NCI-H2171 treated with DMSO at 0.1 percent for 48 hours (cell line): ENCODE results near the gene MGAT5.
"Not testable (repeated sequence)": the region's sequence is repeated elsewhere in the genome, so short reads cannot be mapped to it uniquely, and the experiment has no call there.

Source experiments
- DNase-seq: peaks from one replicate; lab custom pipeline; 2025; lab: John Stamatoyannopoulos, UW

The MGAT5 gene

DNA sequence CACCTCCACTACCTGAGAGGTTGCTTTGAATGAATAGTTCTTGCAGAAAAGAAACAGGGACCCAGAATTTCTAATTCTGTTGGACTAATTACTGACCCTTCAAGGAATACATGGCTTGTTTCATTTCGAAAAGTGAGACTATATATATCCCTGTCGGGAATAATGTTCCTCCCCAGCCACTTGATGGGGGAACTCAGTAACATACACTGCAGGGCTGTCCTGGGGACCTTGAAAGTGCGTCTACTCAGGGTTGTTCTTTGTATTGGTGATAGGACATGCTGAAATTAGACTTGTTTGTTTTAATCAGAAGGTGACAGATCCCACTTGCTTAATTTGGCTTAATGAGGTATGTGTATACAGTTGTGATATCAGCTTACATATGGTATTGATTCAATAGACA, 25.5 kb downstream of the MGAT5 start:
- DNase-seq, result peak; percentile 37

DNA sequence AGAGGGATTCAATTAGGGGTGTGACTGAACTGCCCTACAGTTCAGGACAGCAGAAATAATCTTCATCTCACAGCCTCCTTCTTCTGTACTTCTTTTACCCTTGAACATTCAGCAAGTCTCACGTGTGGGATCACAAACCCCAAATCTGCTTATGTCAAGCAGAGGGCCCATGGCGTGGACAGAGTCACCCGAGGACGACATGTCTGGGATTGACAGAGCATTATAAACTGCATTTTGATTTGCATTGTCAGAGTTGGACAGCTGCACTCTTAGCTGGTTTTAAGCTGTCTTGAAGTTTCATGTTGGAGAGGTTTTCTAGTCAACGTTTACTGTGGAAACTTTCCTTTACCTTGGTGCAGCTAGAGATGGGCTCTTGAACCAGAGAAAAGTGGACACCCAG, 26.4 kb downstream of the MGAT5 start:
- no peak for DNase-seq

DNA sequence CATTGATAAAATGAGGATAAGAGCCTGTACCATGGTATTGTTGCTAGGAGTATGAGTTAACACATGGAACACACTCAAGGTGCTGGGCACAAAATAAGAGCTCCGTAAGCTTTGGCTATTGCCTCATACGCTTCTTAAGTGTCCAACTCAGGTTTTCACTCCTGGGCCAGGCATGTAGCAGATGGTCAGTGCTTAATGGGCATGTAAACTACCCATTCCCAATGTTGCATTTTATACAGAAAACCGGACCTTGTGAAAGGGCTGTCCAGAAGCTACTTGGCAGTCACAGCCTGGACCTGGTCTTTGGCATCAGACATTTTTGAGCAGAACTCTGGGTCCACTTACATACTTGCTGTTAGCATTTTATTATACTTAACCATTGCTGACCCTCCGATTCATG, 26.9 kb downstream of the MGAT5 start:
- no peak for DNase-seq

DNA sequence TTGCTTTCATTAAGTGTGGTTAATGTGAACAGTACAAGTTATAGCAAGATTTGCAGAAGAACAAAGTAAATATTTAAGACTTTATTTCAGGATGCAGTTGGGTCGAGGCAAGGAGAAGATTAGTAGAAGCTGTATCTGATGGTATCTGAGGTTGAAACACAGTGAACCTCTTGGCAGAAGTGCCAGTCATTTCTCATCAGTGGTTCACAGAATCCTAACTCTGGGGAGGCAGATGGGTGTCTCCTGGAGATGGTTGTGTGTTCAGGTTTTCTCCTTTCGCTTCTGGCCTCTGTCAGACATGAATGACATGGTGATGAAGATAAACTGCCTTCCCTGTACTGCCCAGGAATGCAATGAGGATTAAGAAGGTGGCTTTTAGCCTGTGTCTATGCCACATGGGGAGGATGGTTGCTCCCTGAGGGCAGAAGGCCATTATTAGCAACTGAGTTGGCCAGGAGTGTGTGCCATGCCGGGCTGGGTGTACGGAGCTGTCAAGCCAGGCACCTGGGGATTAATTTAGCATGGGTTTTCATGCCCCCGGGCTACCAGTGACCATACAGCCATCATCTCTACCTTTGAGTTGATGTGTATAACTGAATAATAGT, 28.0 kb downstream of the MGAT5 start:
- DNase-seq, result no peak

DNA sequence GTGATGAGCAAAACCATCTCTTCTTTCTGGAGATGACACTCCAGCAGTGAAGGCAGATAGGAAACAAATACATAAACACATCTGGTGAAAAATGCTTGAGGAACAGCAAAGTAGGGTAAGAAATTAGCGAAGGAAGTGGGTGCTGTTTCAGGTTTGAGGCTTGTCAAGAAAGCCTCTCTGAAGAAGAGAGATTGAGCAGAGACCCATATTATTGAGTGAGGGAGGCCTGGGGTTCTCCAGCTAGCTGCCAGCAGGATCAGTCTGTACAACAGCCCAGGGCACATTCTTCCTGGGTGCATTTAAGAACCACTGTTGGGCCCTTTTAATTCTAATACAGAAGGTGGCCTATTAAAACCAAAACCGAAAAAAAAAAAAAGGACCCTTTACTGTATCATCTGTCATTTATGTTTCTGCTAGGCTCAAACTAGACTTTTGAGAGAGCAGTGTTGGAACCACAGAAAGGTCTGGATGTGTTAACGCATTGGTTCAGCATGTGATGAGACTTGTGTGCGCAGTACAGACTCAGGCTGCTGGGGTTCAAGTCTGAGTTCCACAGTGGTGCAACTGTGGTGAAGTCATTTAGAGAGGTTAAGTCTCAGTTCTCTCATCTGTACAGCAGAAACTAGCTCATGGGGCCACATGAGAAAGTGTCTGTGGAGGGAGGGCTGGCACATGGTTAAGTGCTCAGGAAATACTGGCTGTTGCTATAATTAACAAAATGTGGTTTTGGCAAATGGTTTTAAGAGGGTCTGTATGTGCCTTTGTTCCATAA, 28.9 kb downstream of the MGAT5 start:
- no peak for DNase-seq

DNA sequence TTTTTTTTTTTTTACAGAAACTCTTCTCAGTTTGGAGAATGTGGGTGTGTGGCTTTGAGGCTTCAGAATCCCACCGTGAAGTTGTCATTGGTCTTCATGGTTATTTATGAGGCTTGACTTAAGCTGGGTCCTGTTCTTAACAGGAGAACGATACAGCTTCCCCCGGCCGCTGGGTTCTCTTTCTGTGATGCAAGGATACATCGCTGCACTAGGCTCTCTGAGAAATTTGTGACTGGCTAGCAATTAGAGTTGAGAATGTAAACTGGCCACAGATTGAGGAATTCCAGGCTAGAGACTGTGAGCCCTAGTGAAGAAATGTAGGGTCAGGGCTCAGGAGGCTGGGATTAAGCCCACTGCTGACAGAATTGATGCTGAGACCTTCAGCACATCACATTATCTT, 29.8 kb downstream of the MGAT5 start:
- DNase-seq, result no peak

DNA sequence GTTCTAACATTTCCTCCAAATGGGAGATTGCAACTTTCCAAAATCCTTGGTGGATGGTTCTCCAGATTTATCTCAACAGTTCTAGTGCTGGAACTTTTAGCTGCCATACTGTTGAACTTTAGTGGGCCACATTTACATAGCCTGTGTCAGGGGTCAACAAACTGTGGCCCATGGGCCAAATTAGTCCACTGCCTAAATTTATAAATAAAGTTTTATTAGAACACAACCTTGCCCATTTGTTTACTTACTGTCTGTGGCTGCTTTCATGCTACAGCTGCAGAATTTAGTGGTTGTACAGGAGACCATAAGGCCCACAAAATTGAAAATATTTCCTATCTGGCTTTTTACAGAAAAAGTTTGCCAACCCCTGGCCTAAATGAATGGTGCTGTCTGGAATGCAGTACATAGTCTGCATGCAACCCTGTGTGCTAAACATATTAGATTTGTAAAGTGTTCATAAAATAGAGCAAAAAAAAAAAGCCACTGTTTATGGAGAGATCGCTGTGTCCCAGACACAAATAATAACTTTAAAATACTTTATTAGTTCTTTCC, 30.3 kb downstream of the MGAT5 start:
- no peak for DNase-seq

DNA sequence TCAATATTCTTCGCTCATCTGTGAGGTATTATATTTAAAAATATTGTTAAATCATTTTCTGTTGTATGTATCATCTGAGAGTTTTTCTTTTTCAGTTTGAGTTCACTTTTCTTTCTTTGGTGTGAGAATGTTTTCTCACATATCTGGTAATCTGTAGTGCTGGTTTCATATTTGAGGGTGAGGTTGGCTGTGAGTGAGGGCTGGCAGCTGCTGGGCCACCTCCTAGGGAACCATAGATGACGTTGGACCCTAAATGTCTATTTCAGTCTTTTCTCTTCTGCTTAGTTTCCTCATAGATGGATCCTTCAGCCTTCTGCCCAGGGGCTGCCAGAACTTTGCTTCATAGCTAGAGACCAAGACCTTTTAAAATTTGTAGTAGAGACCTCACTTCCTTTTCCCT, 33.5 kb downstream of the MGAT5 start:
- DNase-seq, result no peak

DNA sequence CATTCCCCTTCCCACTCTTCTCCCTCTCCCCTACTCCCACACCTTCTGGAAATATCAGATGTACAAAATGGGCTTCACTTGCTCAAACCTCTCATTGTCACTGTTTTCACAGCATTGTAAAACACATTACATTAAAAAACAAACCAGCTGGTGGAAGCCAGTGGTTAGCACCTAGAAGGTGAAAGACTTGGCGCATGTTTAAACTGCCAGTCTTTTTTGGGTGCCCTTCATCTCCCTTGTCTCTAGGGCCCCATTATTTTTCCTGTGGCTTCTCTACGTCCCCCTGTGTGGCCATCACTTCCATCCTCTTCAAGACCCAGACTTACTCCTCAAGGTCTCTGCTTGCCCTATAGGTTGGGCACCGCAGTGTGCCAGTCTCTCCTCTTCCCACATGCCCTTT, 34.9 kb downstream of the MGAT5 start:
- DNase-seq, result no peak

DNA sequence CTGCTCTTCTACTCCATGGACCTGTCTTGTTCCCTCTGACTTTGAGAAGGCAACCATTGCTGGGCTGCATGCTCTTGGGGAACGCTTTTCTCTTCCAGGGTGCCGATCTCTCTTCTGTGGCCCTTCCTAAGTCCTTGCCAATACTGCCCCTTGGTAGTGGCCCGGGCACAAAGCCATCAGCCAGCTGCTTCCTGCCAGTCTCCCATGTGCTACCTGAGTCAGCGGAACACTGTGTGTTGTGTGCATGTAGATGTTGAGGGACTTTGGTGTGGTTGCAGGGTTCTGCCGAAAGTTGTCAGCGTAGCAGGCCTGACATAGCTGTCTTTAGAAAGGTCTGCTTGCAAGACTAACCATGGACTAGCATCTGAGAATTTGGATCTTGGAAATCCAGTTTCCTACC, 35.4 kb downstream of the MGAT5 start:
- DNase-seq, result no peak

DNA sequence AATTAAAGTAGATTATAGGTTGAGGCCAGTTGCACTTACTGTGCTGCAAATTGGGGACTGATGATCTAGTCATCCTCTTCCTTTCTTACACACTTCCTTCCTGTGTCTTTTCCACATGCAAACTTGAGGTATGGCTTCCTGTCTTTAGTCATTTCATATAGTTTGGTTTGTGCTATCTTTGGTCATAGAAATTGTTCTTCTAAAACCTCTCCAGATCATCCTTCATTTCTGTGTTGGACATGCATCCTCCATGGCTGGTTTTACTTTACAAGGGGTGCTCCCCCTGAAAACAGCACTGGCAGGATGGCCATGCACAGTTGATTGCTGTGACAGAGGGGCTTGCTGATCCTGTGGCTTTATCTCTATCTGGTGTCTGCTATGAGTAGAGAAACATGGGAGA, 36.5 kb downstream of the MGAT5 start:
- DNase-seq, result no peak

DNA sequence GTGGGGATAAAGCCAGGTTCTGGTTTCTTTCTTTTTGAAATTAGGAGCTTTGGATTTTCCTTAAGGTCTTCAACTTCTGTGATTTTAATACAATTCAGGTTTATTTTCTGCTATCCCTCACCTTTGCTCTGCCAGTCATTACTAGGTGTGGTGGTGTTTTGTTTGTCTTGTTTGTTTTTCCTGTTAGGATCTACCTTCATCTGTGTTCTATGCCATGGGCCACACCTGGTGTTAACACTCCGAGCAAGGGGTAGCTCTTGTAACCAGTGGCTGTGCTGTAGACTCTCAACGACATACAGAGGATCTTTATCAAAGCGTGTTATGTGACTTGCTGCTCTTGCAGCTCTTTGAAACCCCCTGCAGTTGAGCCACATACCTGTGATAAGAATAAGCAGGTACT, 38.6 kb downstream of the MGAT5 start:
- no peak for DNase-seq

DNA sequence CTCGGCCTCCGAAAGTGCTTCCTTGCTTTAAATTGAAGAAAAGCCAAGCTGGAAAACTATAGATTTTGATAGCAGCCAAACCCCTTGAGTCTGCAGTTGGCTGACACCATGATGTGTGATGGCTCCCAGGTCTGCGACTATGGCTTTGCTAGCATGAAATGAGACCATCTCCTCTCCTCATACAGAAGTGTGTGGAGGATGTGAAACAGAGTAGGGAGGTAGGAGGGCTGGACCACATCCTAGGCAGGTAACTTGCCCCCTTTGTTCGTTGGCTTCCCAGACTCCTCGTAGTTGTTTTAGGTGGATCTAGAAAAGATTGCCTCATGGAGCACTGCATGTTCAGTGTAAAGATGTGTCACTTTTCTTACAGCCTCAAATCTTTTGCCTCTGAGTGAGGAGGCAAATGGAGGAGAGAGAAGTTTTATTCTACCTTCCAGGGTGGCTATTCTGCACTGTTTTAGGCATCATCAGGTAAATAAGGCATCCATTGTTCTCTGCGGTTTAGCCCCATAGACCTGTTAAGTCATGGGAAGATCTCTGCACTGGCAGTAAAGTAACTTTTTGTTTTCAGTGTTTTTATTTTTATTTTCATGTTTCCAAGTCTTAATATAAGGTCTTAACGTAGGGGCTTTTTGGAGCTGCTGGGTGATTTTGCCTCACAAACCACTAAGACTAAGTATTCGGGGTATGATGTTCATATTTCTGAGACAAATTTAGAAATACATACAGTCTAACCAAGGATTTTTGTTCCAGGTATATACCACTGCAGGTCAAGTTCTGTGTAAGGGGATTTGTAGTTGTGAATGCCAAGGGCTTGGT, 40.1 kb downstream of the MGAT5 start:
- no peak for DNase-seq

DNA sequence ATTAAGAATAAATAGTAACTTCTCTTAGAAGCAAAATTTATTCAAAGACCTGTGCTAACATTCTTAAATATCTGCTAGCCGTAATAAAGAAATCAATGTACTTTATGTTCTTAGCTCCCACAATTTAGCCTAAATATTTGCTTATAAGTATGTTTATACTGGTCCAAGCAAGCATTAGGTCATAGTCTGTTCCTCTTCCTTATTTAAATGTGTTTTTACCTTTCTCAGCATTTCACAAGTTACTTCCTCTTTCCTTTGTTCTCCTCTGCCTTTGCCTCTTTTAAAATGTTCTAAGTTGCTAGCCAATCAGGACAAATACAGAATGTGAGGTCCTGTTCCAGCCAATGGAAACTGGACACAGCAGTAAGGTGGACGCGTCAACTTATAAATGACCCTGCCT, 40.7 kb downstream of the MGAT5 start:
- not testable (repeated sequence) for DNase-seq

DNA sequence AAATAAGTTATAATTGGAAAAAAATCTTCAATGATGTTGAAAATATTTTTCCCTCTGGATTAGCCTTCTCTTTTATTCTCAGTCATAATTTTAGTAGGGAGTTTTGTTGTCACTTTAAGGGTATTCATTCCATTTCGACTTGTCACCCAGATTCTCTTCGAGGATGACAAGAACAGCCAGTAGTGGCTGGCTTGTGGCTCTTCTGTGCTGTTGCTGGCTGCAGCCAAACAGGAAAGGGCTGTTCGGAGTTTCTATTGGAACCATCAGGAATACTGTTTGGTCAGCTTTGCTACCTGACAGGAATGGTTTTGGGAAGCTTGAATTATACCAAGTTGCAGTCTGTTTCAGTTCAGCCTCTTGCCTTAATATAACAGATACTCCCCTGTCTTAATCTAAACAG, 41.6 kb downstream of the MGAT5 start:
- DNase-seq, result no peak

DNA sequence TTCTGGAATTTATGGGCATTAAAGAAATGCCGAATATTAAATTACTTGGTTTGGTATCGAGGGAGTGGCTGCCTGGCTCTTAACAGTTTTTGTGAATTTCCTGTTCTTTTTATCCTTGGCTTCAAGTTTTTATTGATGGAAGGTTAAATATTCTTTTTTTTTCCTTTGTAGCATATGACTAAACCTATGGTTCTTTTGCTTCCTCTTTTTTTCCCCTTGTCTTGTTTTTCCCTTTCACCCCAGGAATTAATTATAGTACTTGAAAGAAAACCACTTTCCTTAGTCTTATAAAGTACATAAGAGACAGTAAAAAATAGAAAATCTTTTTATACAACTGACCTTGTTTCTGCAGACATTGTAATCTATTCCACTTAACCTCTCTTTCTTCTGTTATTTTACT, 42.4 kb downstream of the MGAT5 start:
- no peak for DNase-seq

DNA sequence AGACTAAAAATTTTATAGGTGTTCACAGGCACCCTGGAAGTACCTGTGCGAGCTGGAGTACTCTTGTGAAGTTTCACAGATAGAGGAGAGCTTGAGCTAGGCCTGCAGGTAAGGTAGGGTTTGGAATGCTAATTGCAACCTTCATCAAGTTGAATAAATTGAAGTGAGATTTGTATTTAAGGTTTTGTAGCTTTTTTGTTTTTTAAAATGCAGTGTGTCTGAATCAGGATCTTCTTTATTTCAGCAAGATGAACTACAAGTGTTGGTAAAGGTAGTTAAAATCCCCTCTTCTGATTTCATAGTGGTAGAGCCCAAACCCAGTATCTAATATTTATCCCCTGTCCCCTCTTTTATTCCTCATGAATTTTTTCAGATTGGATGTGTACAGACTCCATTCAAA, 45.5 kb downstream of the MGAT5 start:
- no peak for DNase-seq

DNA sequence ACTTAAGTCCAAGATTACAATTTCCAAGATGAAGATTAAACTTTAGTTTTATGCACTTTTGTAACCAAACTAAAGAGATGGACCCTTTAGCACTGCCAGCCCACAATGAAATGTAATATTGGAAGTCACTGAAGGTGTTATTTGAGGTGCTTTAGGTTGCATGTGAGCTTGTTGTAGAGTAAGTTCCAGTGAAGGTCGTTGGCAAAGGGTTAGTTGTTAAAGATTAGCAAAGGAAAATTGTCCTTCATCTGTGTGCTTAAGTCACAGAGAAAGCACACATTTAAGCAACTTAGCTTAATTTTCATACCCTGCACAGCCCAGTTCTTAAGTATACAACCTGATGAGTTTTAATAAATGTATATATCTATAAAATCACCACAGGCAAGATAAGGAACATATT, 46.7 kb downstream of the MGAT5 start:
- DNase-seq, result no peak

DNA sequence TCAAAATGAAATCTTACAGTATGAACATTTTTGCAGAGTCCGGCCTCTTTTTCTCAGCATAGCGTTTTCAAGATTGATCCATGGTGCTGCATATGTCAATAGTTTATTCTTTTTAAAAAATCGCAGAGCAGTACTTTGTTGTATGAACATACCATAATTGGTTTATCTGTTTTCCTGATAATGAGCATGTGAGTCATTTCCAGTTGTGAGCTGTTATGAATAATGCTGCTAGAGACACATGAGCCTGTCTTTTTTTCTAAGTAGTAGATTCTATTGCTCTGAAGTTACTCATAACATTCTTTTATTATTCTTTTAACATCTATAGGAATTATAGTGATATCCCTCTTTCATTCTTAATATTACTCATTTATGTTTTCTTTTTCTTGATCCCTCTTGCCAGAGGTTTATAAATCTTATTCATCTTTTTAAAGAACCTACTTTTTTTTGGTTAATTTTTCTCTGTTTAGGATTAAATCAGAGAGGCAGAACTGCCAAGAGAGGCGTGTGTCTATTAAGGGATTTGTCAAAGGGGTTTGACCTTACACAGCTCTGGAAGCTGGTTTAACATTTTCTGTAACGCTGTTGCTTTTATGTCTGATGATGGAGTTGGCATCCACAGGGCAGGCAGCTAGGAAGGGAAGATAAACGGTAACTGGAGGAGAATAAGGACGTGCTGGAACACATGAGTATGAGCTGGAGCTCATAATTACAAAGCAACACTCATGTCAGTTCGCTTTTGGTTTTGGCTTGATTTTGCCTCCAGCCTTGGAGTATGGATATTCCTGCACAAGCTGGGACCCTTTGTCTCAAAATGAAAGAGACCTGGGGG, 47.4 kb downstream of the MGAT5 start:
- no peak for DNase-seq

DNA sequence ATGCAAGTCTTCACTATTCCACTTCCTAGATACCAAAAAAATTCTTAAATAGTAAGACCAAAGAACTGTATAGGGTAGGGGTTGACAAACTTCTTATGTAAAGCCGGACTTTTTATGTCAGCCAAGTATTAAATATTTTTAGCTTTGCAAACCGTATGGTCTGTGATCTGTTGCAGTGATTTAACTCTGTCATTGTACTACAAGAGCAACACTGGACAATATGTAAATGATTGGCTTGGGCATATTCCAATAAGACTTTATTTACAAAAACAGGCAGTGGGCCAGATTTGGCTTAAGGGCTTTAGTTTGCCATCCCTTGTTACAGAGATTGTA, 48.0 kb downstream of the MGAT5 start:
- DNase-seq, result no peak

DNA sequence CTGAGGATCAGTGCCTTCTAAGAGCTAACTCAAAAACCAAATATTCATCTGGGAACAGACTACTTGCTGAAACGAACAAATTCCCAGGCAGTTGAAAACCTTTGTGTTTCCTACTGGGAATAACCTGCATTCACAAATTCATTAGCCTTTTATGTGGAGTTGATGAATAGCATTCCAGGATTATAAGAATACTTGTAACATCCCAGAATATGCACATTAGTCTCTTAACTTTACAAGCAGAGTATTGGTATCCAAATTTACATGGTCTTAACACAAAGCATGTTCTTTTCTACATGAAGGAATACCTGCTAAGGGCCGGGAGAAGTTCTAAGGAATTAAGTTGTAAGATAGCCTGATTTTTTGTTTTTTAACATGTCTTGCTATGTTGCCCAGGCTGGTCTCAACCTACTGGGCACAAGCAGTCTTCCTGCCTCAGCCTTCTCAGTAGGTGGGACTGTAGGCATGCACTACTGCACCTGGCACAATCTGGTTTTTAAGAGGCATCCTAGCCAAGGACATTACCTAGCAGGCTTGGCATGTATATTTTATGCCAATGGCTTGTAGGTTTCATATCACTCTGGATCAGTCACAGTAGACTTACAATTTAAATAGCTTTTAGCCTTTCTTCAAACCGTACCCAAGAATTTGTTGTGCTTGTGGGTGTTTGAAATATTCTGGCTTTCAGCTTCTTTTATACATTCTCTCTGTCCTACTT, 50.7 kb downstream of the MGAT5 start:
- no peak for DNase-seq

DNA sequence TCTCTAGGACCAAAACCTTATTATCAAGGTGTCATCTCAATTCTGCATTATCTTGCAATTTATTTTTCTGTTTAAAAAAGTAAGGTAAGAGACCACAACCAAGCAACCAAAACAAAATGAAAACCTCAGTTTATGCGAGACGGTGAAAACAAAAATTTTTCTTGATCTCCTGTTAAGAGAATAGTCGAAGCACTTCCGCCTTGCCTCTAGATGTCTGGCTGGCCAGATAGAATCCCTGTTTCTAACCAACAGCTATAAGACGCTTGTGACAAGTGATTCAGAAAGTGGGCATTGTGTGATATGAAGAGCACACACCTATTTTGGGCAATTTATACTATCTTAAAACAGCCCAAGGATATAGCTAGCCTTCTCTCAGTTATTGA, 51.2 kb downstream of the MGAT5 start:
- DNase-seq, result no peak
